ENCODE measurements around the gene NTM.

GRCh38 chr11:131979364-131979763, 608.9 kb downstream of the NTM start:
- no peak for TF ChIP-seq CTCF (IDR thresholded peaks at IDR 0.05; ENCODE audit: poor library complexity)
- no peak for TF ChIP-seq EZH2phosphoT487 (IDR thresholded peaks at IDR 0.05; ENCODE audit: low read depth, severe bottlenecking, unreplicated experiment)

All from hepatocyte (in vitro differentiated cells).